Mammary epithelial cell (primary cell): ENCODE data around the gene SH2D2A.

Experiments used
- EZH2 ChIP-seq: IDR thresholded peaks from 2 replicates; pipeline ENCODE4 v1.6.1; 2012; ENCODE audit warnings: low read length, inconsistent platforms, borderline replicate concordance
- TF ChIP-seq, protein P1 (sequence below), 2 donors: IDR thresholded peaks in 1 of 2; conservative IDR thresholded peaks in 1 of 2; 2 replicates each; pipeline ENCODE4 v1.5.1; 2011 to 2012; ENCODE audit warnings: inconsistent platforms in 2 of 2, low read length in 2 of 2, mild to moderate bottlenecking in 2 of 2, control low read depth in 1 of 2, low read depth in 1 of 2; ENCODE audit not compliant: insufficient read depth in 1 of 2; ENCODE audit errors: extremely low read depth in 1 of 2

DNA sequence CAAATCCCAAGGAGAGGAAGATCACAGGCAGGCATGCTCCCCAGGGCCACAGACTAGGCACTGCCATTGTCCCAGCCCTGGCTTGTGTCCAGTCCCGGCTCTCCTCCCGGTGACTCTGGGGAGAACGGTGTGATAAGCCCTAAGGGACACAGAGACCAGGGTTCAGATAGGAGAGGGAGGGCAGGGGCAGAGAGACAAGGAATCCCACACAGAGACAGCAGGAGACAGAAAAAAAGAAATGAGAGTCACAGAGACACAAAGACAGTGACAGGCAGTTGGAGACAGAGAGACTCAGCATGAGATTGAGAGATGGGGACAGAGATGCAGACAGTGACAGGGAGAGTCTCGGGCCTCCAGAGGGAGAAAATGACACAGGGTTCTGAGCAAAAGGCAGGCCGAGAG, 41.9 kb upstream of the SH2D2A start:
- TF ChIP-seq, protein P1, sequence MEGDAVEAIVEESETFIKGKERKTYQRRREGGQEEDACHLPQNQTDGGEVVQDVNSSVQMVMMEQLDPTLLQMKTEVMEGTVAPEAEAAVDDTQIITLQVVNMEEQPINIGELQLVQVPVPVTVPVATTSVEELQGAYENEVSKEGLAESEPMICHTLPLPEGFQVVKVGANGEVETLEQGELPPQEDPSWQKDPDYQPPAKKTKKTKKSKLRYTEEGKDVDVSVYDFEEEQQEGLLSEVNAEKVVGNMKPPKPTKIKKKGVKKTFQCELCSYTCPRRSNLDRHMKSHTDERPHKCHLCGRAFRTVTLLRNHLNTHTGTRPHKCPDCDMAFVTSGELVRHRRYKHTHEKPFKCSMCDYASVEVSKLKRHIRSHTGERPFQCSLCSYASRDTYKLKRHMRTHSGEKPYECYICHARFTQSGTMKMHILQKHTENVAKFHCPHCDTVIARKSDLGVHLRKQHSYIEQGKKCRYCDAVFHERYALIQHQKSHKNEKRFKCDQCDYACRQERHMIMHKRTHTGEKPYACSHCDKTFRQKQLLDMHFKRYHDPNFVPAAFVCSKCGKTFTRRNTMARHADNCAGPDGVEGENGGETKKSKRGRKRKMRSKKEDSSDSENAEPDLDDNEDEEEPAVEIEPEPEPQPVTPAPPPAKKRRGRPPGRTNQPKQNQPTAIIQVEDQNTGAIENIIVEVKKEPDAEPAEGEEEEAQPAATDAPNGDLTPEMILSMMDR (conservative IDR thresholded peaks at IDR 0.05 in 1 of 2, IDR thresholded peaks at IDR 0.05 in 1 of 2; ENCODE audit: extremely low read depth in 1 of 2, insufficient read depth in 1 of 2, low read depth in 1 of 2, low read length in 2 of 2) = no peak
- TF ChIP-seq EZH2 = peak; percentile 81
